VCaP (cell line): ENCODE measurements around the gene S100A4.

Source experiments
- H3K27ac ChIP-seq: fragments of 450-650 bp; 2 replicates; pipeline ENCODE4 v1.5.1; 2017
- TF ChIP-seq, protein P1 (sequence below): fragments of 450-650 bp; conservative IDR thresholded peaks from 2 replicates; pipeline ENCODE4 v1.5.1; 2017; ENCODE audit warnings: mild to moderate bottlenecking, moderate library complexity

S100A4 gene

DNA sequence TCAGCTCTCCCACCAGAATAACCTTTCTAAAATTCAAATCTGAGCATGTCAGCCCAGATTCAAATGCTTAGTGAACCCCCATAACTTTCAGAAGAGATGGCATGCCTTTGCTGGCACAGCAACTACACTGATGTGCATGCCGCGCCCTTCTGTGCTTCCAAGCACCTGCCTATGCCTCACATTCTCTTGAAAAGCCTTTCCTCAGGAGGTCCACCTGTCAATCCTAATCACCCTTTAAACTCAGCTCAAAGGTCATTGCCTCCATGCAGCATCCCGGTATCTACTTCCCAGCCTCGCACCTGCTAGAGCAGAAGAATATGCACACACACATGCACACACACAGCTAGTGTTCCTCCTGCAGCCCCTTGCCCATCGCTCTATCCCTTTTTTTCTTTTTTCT lies 25.3 kb upstream of the S100A4 start:
- TF ChIP-seq, protein P1, sequence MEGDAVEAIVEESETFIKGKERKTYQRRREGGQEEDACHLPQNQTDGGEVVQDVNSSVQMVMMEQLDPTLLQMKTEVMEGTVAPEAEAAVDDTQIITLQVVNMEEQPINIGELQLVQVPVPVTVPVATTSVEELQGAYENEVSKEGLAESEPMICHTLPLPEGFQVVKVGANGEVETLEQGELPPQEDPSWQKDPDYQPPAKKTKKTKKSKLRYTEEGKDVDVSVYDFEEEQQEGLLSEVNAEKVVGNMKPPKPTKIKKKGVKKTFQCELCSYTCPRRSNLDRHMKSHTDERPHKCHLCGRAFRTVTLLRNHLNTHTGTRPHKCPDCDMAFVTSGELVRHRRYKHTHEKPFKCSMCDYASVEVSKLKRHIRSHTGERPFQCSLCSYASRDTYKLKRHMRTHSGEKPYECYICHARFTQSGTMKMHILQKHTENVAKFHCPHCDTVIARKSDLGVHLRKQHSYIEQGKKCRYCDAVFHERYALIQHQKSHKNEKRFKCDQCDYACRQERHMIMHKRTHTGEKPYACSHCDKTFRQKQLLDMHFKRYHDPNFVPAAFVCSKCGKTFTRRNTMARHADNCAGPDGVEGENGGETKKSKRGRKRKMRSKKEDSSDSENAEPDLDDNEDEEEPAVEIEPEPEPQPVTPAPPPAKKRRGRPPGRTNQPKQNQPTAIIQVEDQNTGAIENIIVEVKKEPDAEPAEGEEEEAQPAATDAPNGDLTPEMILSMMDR, result no peak
- H3K27ac ChIP-seq, result no peak overlapping the region

DNA sequence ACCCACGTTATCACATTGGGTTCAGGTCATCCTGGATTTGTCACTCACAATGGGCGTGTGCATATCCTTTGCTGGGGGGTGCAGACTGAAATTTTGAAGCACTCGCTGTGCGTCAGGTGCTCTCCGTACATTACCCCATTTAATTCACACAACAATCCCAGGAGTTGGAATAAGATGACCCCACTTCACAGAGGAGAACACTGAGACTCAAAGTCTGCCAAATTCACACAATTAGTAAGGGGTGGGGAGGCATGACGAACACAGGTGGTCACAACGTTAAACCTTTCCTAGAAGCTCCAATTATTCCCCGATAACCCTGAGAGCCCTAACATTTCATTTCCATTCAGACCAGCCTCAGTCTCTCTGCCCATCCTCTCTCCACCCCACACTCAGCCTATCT lies 23.9 kb upstream of the S100A4 start:
- H3K27ac ChIP-seq, result no peak overlapping the region
- TF ChIP-seq, protein P1, result no peak

DNA sequence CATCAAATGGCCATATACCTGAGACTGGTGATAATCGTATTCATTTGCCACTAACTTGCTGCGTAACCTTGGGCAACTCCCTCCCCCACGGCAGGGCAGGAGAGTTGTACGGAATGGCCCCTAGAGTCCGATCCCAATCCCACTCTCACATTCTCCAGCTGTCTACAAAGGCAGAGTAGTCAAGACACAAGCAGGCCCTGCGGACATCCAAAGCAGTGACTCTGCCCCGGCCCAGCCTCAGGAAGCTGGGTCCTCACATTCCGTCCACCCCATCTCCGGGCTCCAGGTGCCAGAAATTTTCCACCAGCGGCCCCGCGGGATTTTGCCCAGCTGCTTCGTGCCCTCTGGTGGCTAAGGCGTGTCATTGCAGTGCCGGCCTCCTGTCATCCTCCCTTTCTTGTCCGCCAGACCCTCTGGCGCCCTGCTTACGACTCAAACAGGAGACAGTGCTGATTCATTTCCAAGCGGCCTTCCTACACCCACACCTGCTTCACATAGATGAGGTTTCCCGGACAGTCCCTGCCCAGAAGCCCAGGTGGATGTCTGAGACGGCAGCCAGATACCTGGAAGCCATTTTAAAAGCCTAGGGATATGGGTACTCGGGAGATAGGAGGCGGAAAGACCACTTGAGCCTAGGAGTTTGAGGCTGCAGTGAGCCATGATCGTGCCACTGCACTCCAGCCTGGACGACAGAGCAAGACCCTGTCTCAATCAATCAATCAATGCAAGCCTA lies 22.9 kb upstream of the S100A4 start:
- H3K27ac ChIP-seq, result peak overlapping the region; percentile 61; the same call in 1 of the 2 replicates
- TF ChIP-seq, protein P1, result peak; percentile 98

- TF ChIP-seq, protein P1, result no peak
- H3K27ac ChIP-seq, result no peak overlapping the region; the same call in 1 of the 2 replicates
These were observed 22.2 kb upstream of the S100A4 start for GRCh38 chr1:153567621-153568366.

DNA sequence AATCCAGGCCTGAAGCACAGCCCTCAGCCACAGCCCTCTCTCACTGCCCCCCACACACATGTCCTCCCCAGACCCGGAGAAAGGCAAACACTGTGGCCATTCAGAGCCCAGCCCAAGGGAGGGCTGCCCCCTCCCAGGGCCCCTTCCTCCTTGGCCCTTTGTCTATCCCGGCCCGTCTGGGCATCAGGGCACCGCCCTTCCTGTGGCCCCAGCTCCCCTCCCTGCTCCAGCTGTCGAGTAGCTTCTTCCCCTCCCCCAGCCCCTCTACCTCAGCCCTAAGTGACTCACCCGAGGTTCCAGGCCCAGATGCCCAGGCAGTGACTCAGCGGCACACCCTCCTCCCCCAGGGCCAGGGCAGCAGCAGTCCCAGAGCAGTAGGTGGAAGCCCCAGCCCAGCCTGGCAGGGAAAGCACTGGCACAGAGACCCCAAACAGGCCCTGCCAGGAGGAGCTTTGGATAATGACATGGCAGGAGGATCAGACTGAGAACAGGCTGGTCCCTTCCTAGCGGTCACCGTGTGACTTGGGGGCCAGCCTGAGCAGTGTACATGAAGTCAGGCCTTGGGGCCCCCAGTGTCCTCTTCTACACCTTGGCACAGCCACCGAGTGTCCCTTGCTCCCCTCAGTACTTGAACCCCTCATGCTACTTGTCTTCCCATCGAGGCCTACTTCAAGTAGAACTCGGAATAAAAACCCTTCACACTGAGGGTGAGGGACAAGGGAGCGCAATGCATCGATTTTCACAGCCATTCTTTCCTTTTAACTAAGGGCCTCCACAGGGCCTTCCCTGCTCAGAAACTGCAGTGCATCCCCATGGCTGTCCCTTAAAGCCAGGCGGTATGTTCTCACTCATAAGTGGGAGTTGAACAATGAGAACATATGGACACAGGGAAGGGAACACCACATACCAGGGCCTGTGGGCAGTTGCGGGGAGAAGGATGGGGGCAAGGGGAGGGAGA lies 21.1 kb upstream of the S100A4 start:
- no peak overlapping the region for H3K27ac ChIP-seq
- TF ChIP-seq, protein P1, result no peak

- TF ChIP-seq, protein P1, result no peak
- H3K27ac ChIP-seq, result no peak within 1 kb of the TSS
These were observed 20.1 kb upstream of the S100A4 start, which contains the start of gene S100A2 for GRCh38 chr1:153565529-153566374. S100A2 (minus strand) TSS chr1:153565844; CDS start chr1:153563877, 1,967 bp downstream.
